Iris pigment epithelial cell (primary cell): Measurements from ENCODE around the gene RSPO1.
A peak's percentile ranks its signal among the peaks of the same experiment; 100 is the strongest.
"Not testable (repeated sequence)": the region's sequence is repeated elsewhere in the genome, so short reads cannot be mapped to it uniquely, and the experiment has no call there.

Experiments used
- DNase-seq: peaks from one replicate; pipeline ENCODE4 v3.0.0-alpha.2; 2011; ENCODE audit warnings: low read depth

RSPO1 gene, protein sequence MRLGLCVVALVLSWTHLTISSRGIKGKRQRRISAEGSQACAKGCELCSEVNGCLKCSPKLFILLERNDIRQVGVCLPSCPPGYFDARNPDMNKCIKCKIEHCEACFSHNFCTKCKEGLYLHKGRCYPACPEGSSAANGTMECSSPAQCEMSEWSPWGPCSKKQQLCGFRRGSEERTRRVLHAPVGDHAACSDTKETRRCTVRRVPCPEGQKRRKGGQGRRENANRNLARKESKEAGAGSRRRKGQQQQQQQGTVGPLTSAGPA

DNA sequence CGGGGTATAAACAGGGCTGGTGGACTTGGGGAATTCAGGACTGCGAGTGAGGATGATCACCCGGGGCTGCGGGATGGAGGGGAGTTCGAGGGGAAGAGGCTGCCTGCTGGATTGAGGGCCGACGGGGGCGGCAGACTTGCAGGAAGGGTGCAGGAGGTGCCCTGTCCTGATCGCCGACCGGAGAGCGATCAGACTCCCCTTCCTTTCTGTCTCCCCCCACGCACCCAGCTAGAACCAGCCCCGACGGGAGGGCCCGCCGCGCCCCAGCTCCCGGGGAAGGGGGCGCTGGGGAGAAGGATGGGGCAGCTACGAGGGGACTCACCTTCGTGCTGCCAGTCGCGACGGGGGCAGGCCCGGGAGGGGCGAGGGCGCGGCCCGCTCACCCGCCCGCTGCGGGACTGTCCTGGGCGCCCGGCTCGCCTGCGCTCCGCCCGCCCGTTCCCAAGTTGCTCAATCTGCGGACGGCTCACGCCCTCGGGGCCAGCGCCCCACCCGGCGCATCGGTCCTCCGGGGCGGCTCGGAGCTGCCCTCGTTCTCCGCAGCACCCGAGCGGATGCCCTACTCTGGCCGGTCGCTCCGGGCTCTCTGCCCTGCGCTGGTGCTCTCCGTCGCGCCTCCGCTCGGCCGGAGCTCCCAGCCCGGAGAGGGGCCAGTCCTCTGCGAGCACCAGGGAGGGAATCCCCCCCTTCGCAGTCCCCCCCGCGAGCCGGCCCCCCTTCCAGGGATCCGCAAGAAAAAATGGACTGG is at the start of gene RSPO1:
Gene RSPO1 (minus strand): TSS at position 649 of the 748 bp plus-strand sequence. CDS start 5,231 bp downstream, outside the sequence.
- DNase-seq = peak; percentile 32

DNA sequence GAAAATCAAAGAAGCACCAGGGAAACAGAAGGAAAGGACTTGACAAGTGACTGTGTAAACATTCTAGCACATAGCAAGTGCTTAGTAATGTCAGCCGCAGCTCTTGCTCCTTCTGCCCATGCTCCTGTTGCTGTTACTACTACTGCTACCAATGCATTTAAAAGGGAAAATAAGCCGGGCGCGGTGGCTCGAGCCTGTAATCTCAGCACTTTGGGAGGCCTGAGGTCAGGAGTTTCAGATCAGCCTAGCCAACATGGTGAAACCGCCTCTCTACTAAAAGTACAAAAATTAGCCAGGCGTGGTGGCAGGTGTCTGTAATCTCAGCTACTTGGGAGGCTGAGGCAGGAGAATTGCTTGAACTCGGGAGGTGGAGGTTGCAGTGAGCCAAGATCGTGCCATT is 49.5 kb upstream of the RSPO1 start:
- DNase-seq = not testable (repeated sequence)

DNA sequence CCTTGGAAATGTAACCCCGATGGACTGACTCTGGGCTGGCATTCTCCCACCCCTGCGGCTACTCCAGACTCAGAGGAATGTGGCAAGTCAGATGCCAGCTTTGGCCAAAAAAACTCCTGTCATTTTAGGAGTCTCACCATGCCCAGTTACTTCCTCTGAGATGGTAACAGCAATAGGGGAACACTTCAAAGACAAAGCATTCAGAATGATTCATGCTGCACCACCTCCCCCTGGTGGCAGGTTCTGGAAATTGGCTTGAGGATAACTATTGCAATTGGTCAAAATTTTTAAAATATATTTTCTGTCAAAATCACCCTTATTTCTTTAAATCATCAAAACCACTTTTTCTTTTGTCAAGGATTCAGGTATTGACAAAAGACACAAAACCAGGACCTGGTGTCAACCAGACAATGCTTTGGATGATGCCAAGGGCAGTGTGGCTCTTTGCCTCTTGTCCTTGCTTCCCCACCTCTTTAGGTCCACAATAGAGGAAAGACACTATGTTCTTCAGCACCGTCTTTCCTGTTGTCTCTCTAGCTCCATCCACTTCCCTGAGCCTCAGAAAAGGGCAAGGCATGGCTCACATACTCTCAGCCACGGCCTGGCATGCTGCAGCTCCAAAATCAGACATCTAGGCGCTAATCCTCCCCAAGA is 47.8 kb upstream of the RSPO1 start:
- peak; percentile 51 for DNase-seq

DNA sequence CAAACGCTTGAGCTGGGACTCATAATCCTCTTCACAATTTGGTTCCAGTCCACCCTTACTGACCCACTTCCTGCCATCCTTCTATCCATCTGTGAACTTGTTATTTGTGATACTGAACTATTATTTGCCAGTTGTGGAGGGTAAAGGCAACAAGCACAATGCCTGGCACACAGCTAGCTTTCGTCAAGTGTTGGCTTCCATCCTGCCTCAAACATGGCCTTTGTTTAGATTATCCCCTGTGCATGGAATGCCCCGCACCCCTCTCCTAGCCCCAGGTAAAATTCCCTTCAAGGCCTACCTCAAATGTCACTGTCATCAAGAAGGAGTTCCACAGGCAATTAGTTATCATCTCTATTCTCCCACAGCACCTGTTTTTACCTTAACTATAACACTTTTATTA is 46.2 kb upstream of the RSPO1 start:
- DNase-seq = no peak

DNA sequence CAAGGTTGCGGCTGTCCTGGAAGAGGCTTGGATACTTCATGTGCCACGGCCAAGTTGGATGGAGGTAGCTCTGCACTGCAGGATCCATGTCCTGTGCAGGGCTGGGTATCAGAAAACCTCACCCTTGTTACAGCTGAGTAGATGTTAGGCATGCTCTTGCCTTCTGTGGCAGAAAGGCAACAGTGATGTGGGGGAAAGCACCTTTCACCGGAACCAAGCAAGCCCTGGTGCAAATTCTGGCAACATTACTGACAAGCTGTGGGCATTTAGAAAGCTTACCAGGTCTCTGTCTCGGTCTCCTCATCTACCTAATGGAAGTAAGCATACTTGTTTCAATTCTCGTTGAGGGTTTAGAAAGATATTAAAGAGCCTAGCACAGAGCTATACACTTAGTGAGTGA is 43.1 kb upstream of the RSPO1 start:
- DNase-seq = no peak

DNA sequence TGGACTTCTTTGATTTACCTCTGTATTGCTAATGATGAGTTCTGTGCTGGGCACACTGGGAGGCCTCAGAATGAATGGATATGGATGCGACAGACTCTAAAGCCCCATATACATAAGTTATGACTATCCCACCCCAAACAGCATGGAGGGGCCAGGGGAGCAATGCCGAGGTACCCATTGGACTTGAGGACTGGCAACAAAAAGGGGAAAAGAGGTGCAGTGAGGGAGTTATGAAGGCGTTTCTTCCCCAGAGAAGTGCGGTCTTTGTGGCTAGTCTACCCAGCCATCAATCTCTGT is 42.4 kb upstream of the RSPO1 start:
- DNase-seq = no peak

DNA sequence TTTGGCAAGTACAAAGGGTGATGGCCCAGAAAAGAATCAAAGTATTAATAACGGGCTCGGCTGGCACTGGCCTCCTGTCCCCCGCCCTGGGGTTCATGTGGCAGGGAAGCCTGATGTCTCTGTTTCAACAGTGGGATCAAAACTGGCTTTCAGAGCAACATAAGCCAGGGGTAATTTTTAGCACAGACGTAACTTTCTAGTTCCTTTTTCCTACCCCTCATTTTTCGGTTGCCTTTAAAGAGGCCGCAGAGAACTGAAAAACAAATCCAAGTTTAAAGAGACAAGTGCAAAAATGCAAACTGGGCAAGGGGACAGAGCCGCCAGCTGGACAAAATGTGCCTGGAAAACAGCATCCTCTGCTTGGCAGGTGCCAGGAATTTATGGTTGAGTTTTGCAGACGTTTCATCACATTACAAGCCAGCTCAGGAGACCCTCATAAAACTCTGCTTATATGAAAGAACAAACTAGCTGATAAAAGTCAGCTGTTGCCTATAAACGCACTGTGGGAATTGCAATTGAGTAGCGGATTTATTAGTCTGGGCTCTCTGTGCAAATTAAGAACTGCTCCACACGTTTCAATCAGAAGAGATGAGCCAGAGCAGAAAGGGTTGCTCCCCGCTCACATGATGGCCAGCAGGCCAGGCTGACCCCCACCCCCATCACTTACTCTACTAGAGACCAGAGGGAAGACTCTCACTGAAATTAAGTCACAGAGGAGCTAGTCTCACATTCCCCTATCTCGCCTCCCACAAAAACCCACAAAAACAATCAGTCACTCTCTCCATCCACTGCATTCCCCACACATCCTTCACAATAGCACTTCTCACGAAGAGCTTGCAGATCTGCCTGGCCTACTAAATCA is 41.8 kb upstream of the RSPO1 start:
- DNase-seq = no peak

DNA sequence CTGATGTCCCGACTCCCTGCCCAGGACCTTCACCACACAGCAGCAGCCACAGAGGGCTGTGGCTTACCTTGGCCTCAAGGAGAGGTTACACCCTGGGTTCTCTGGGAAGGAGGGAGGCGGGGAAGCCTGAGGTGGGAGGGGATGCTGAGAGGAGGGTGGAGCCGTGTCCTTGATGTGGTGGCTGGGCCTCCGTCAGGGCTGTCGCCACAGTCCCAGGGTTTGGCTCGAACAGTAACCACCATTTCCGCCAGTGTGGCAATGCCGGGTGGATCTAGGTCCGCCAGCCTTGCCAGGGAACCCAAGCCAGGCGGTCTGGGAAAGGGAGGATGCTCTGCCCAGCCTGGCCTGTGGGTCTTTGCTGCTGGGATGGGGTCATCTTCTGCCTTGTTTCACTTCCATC is 39.2 kb upstream of the RSPO1 start:
- DNase-seq = no peak

DNA sequence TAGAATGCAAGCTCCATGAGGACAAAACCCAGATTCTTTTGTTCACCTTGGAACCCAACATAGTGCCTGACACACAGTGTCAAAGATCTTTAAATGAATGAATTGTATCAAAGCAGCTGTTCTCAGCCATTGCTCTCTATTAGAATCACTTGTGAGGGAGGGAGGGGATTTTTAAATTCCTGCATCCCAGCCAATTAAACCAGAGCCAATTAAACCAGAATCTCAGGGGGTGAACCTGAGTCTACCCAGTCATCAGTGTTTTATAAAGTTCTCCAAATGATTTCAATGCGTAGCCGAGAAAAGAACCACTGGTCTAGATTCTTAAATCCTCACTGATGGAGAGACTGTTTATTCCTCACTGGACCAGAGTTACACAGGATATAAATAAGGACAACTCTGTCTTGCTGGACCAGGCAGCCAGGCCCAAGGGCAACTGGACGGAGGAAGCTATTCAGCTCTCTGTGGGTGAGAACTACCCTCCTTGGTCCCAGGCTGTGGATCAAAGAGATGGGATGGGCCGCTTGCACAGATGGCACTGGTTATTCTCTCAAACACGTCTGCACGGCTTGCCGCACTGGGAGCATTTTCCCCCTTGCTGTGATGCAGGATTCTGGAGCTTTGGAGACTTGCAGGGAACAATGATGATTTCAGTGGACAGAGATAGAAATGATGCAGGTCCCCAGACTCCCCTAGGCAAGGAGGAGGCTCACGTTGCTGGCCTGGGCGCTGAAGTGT is 37.6 kb upstream of the RSPO1 start:
- no peak for DNase-seq

DNA sequence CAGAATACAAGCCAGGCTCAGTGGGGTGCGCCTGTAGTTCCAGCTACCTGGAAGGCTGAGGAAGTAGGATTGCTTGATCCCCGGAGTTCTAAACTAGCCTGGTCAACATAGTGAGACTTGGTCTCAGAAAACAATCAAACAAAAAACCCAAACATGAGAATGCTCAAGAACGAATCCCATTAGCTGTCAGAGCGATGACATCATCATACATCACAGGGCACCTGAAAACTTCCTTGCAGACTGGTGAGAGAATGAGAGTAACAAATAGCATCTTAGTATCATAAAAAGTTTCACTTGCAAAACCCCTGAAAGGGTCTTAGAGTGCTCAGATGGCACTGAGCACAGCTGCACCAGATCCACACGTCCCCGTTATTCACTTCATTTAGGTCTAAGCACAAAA is 36.6 kb upstream of the RSPO1 start:
- DNase-seq = no peak

DNA sequence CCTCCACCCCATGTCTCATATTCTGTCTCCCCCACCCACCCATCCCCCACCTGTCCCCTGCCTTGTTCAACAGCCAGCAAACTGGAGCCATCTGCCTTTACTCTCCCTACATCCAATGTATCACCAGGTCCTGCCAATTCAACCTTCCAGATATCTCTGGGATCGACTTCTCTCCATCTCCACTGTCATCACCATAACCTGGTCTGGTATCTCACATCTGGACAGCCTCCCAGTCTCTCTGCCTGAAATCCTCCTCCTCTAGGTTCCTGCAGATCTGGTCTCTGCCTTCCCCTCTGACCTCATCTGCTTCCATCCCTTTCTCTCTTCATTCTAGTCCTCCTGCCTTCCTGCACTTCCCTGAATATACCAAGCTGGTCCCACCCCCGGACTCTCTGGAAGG is 35.4 kb upstream of the RSPO1 start:
- DNase-seq = no peak

DNA sequence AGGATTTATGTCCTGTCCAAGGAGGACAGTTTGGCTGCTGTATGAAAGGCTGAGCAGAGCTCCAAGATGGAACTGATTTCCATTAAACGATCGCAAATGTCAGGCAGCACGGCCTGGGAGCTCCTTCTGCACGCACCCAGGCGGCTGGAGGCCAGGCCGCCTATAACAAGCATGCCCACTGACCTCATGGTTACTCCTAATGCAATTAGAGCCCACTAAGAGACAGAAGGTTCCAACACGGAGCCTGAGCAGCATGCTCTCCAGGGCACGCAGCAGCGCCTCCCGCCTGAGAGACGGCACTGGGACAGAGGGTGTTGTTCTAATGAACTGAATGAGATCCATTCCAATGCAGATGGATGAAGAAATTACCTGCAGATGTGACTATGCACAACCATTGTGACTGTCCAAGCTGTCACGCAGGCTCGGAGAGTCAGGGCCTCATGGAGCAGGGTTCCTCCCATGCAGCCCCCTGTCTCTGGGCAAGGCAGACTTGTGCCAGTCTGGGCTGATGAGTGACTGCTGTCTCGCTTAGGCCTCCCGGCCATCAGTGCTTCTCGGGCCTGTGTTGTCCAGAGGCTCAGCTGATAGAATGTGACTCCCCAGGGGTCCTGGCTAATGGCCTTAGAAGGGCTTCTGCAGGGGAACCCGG is 32.5 kb upstream of the RSPO1 start:
- DNase-seq = no peak

DNA sequence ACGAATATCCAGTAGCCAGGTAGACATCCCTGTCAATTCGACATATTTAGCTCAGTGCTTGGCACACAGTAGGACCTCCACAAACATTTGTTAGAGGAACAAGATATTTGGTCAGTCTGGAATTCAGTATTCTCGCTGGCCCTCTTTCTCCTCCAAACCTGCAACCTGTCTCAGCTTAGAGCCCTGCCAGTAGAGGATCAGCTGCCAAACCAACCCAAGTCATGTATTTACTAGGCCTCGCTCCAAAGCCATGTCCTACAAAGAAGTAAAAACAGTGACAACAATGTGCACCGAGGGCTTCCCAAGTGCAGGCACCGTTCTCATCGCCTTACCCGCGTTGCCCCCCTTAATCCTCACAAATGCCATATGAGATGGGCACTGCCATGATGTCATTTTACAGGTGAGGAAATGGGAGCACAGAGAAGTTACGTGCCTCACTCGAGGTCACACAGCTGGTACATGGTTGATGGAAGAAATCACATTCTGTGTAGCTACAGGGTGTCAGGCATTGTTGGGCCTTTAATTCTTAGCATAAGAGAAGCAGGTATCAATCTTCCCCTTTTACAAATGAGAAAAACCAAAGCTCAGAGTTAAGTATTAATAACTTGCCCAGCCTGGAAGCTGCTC is 31.7 kb upstream of the RSPO1 start:
- DNase-seq = no peak

DNA sequence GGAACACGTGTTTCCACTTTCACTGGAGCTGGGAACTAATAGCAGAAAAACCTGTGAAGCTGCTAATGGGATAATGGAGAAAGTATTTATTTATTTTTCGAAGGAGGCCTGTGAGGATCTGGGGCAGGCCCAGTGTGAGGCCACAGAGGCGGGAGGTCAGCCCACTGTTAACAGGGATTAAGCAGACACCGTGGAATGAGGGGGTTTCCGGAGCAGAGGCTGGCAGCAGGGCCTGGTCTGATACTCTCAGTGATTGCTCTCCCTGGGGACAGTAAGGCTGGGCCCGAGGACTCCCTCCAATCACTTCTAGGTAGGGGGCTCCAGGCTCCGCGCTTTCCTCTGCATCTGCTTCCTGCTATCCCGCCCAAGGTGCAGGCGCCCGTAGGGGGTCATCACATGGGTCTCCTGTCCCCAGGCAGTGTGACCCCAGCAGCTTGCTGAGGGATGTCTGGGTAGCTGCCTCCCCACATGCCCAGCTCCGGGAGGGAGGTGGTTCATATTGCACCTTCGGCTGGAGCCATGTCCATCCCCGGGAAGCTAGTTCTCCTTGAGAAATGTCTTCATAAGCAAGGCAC is 28.8 kb upstream of the RSPO1 start:
- peak; percentile 13 for DNase-seq

DNA sequence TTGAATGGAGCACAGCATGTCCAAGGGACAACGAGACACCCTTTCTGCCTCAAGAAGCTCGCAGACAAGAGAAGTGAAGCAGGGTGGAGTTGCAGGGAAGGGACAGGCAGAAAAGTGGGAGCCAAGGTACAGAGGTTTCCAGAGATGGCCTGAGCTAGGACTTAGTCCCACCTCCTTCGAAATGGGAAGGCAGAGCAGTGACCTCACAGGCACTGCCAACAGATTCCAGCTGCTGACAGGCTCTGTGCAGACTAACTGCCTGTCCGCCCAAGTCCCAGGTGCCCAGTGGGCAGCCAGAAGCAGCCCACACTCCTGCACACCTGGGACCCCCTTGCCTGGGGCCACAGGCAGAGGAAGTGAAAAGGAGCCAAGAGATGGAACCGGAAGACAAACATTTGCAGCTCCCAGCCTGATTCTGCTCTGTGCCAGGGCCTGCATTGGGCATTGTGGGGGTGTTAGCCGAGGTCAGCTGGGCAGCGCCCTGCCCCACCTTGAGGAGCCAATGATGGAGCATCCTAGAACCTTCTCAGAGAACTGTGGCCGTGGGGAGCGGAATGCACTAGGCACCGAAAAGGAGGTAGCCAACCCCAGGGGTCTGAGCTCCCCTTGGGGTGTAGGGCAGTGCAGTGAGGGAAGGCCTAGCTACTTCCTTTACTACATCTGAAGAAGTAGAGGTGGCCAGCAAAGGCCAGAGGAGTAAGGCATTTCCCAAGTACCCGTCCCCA is 27.5 kb upstream of the RSPO1 start:
- DNase-seq = no peak

DNA sequence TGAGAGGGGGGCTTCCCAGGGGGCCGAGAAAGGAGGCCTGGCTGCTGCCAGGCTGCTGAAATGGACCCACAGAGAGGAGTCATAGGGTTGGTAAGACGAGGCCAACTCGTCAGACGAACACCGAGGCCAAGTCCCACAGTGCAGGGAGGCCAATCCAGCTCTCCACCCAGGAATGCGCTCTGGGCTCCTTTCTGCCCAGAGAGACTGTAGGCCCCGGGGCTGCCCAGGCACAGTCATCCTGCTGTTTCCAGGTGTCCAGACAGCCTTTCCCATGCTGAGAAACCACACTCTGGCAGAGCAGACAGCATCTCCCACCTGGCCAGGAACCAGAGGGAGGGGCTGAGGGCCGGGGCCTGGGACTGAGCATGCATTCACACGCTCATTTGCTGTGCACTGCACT is 26.7 kb upstream of the RSPO1 start:
- DNase-seq = no peak

DNA sequence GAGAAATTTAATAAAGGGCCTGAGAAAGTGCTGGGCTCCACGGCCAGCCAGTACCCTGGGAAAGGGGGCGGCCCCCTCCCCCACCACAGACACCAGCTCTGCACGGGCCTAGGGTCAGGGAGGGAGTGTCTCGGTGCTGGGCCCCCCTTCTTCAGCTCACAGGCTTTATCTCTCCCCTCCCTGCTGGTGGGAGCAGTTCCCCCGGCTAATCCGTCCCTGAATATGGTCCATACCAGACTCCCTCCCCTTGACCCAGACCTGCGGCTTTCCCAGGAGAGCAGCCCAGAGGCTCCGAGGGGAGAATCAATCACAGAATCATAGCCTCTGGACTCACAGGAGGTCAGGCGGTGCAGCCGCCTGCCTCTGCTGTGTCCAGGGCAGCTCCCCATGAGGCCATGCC is 26.0 kb upstream of the RSPO1 start:
- no peak for DNase-seq

DNA sequence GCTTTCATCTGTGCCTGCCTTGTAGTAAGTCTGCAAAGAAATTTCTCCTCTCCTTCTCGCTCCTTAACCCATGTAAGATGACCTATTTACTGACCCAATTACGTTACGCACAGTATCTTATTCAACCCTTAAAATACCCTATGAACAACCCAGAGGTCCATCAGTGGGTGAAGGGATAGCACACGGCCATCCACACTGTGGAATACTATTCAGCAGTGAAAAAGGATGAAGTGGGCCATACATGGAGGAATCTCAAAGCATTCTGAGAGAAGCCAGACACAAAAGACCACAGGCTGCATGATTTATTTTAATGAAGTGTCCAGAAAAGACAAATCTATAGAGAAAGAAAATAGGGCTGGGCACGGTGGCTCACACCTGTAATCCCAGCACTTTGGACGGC is 23.8 kb upstream of the RSPO1 start:
- no peak for DNase-seq

DNA sequence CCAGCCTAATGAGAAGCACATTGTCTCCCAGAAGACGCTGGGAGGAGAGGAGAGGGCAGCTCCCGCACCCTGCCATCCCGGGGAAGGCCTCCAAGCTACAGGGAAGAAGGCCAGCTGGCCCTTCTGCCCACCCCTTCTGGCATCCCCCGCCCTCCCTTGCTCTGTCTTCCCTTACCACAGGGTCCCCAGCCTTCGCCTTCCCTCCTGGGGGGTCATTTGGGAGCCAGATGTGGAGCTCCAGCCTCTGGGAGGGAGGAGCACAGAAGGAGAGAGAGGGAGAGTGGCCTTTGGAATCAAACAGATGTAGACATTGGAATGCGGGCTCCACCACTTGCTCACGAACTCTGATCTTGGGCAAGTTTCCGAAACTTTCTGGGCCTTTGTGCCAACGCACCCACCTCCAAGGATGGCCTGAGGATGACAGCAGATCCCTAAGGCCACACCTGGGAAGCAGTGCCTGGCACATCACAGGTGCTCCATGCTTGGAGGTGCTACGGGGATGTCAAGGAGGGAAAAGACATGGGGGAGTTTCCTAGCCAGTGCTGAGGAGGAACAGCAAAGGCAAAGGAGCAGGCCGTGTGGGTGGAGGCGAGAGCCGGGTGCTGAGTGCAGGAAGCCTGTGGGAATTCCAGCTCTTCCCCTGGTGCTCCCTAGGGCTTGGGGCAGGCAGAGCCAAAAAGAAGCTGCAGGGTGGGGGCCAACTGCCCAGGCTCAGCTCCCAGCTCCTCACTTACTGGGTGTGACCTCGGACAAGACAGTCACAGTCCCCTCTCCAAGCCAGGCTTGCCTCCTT is 23.1 kb upstream of the RSPO1 start:
- DNase-seq = no peak
